Esophagus muscularis mucosa (tissue), 4 donors: Measurements from ENCODE around the gene ZNF24.
A peak's percentile ranks its signal among the peaks of the same experiment; 100 is the strongest.

Source experiments
- EP300 ChIP-seq: sonication (generic); formaldehyde crosslinking; IDR thresholded peaks from one replicate; pipeline ENCODE4 v1.6.1; 2017; ENCODE audit warnings: antibody characterized with exemption
- POLR2A ChIP-seq: fragments of 450-650 bp; IDR thresholded peaks from one replicate; pipeline ENCODE4 v1.6.1; 2017; ENCODE audit warnings: antibody characterized with exemption, moderate library complexity, mild to moderate bottlenecking, low read depth
- POLR2AphosphoS5 ChIP-seq, 2 donors: sonication (generic); formaldehyde crosslinking; IDR thresholded peaks; one replicate each; pipeline ENCODE4 v1.6.1; 2017; ENCODE audit warnings: antibody characterized with exemption in 2 of 2
- TF ChIP-seq, protein P1 (sequence below), 3 experiments: fragments of 200-600 bp in 2 of 3; fragments of 450-650 bp in 1 of 3; sonication (generic) in 2 of 3; IDR thresholded peaks; one replicate each; pipeline ENCODE4 v1.5.1; 2017 to 2019; ENCODE audit warnings: antibody characterized with exemption in 3 of 3, mild to moderate bottlenecking in 2 of 3, moderate library complexity in 1 of 3

DNA sequence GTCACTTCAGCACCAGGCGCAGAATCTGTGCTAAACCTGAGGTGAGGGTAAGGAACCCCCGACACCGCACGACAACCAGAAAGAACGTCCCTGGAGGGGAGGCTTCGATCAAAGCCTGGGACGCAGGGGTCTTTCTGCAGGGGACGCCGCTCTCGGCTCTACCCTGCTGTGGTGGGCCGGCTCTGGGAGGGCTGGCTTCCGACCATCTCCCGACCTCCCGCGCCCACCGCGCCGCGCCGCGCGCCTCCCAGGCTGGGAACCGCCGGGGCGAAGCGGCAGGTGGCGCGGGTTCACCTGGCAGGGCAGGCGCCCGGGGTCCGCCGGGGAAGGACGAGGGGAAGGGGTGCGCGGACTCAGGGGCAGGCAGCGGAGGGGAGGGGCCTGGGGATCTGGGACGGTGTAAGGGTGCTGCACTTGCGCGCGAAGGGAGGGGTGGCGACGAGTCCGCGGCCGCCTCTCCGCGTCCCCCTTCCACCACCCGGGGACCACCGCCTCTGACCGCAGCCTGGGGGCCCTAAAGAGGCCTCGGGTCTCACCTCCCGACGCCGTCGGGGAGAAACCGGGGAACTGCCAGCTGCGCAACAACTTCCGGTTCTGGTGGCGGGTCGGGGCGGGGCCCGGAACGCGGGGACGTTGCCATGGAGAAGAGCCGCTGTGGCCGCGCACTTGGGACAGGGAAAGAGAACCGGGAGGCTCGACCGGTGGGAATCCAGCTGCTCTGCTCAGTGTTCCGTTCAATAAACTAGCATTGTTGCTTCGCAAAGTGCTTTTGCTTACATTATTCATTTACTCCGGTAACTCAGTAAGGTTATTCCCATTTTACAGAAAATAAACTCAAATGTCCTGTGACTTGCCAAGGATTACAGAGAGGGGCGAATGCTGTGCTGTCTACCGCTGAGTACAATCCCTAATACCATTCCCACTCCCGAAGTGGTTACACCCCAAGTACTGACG lies 32.8 kb upstream of the ZNF24 start, which contains the start of gene ZNF396:
- TF ChIP-seq, protein P1, sequence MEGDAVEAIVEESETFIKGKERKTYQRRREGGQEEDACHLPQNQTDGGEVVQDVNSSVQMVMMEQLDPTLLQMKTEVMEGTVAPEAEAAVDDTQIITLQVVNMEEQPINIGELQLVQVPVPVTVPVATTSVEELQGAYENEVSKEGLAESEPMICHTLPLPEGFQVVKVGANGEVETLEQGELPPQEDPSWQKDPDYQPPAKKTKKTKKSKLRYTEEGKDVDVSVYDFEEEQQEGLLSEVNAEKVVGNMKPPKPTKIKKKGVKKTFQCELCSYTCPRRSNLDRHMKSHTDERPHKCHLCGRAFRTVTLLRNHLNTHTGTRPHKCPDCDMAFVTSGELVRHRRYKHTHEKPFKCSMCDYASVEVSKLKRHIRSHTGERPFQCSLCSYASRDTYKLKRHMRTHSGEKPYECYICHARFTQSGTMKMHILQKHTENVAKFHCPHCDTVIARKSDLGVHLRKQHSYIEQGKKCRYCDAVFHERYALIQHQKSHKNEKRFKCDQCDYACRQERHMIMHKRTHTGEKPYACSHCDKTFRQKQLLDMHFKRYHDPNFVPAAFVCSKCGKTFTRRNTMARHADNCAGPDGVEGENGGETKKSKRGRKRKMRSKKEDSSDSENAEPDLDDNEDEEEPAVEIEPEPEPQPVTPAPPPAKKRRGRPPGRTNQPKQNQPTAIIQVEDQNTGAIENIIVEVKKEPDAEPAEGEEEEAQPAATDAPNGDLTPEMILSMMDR (IDR thresholded peaks at IDR 0.05), result no peak
- TF ChIP-seq POLR2AphosphoS5 (IDR thresholded peaks at IDR 0.05) (peak; percentile 43 to 47), EP300 (no peak), POLR2A (no peak)
